ENCODE data around the gene GNPAT. TPM values are rescaled to one million over a fixed set of nuclear protein-coding genes. Genes with fewer than 3 reads are reported as not detected.

The GNPAT gene
- total and polyA plus RNA-seq, 4 donors = 14.7 to 32.0 (median 22.7) TPM

GRCh38 chr1:231236208-231236591, 4.8 kb upstream of the GNPAT start (continued):
- TF ChIP-seq GABPA (IDR thresholded peaks at IDR 0.05 in 1 of 2, conservative IDR thresholded peaks at IDR 0.05 in 1 of 2) = peak in 1 of 2 donors; percentile 28
- no peak for TF ChIP-seq FOXA1 (IDR thresholded peaks at IDR 0.05)
- no peak for TF ChIP-seq YY1 (IDR thresholded peaks at IDR 0.05)
- no peak for TF ChIP-seq TAF1 (conservative IDR thresholded peaks at IDR 0.05)
- TF ChIP-seq SP1 (IDR thresholded peaks at IDR 0.05) = peak; percentile 70

- Histone ChIP-seq H3K27me3 (ENCODE audit: control insufficient read depth in 4 of 4, insufficient read depth in 4 of 4, low read length in 3 of 4) (no peaks in the 10 kb centered on the region), H3K36me3 (ENCODE audit: control insufficient read depth in 4 of 4, insufficient read depth in 3 of 4, low read depth in 1 of 4, low read length in 3 of 4) (peaks cover 0 to 16% (median 2%) of the 10 kb centered on the region in 4 donors), H3K9ac (ENCODE audit: low read depth in 1 of 2, low read length in 2 of 2) (no peak overlapping the region), H3K27ac (ENCODE audit: low read depth in 1 of 2, low read length in 2 of 2) (peak overlapping the region; percentile 59 to 84), H3K9me3 (ENCODE audit: control insufficient read depth in 4 of 4, low read length in 3 of 4) (no peaks in the 10 kb centered on the region), H3K4me3 (ENCODE audit: low read depth in 1 of 3, low read length in 3 of 3) (no peak overlapping the region), H3K4me1 (ENCODE audit: control insufficient read depth in 4 of 4, insufficient read depth in 4 of 4, low read length in 3 of 4) (peaks cover 16 to 83% (median 76%) of the 10 kb centered on the region in 4 donors)
- TF ChIP-seq, protein P1, sequence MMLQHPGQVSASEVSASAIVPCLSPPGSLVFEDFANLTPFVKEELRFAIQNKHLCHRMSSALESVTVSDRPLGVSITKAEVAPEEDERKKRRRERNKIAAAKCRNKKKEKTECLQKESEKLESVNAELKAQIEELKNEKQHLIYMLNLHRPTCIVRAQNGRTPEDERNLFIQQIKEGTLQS (IDR thresholded peaks at IDR 0.05) = no peak
- TF ChIP-seq HNF4G (IDR thresholded peaks at IDR 0.05) = peak; percentile 4
- no peak for DNase-seq (ENCODE audit: low spot score)
- WGBS = 91% methylated on average over 9 of the region's 9 CpGs
Observed at GRCh38 chr1:231236938-231237337, 4.1 kb upstream of the GNPAT start.

DNA sequence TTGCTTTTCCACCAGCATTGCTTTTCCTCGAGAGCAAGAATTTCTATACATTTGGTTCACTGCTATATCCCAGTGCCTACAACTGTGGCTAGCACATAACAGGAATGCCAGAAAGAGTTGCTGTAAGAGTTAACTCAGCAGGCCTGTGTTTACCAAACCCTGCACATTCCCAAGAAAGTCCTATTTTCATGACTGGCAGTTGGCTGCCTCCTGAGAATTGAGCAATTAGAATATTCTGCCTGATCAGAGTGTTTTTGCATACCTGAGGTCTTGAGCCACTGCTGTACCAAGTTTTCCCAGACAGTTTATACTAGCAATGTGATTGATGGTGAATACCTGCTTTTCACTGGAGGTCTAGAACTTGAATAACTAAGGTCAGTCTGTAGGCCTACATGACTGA, 2.7 kb upstream of the GNPAT start:
- 93% methylated on average over 1 of the region's 1 CpG for WGBS
- H3K36me3 ChIP-seq (ENCODE audit: control insufficient read depth in 4 of 4, insufficient read depth in 3 of 4, low read depth in 1 of 4, low read length in 3 of 4) = peaks cover 0 to 16% (median 2%) of the 10 kb centered on the region in 4 donors
- no peak overlapping the region for H3K9ac ChIP-seq (ENCODE audit: low read depth in 1 of 2, low read length in 2 of 2)
- no peaks in the 10 kb centered on the region for H3K9me3 ChIP-seq (ENCODE audit: control insufficient read depth in 4 of 4, low read length in 3 of 4)
- H3K27ac ChIP-seq (ENCODE audit: low read depth in 1 of 2, low read length in 2 of 2) = no peak overlapping the region
- DNase-seq (ENCODE audit: low spot score) = no peak
- TF ChIP-seq RAD21 (IDR thresholded peaks at IDR 0.05) = no peak
- TF ChIP-seq HNF4G (IDR thresholded peaks at IDR 0.05) = no peak
- TF ChIP-seq RXRA (IDR thresholded peaks at IDR 0.05) = no peak
- TF ChIP-seq EGR1 (IDR thresholded peaks at IDR 0.05; ENCODE audit: low read depth in 2 of 2) = no peak
- TF ChIP-seq TAF1 (conservative IDR thresholded peaks at IDR 0.05) = no peak
- TF ChIP-seq, protein P2, sequence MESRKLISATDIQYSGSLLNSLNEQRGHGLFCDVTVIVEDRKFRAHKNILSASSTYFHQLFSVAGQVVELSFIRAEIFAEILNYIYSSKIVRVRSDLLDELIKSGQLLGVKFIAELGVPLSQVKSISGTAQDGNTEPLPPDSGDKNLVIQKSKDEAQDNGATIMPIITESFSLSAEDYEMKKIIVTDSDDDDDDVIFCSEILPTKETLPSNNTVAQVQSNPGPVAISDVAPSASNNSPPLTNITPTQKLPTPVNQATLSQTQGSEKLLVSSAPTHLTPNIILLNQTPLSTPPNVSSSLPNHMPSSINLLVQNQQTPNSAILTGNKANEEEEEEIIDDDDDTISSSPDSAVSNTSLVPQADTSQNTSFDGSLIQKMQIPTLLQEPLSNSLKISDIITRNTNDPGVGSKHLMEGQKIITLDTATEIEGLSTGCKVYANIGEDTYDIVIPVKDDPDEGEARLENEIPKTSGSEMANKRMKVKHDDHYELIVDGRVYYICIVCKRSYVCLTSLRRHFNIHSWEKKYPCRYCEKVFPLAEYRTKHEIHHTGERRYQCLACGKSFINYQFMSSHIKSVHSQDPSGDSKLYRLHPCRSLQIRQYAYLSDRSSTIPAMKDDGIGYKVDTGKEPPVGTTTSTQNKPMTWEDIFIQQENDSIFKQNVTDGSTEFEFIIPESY (IDR thresholded peaks at IDR 0.05) = no peak
- no peak overlapping the region for H3K4me3 ChIP-seq (ENCODE audit: low read depth in 1 of 3, low read length in 3 of 3)
- peaks cover 15 to 83% (median 77%) of the 10 kb centered on the region in 4 donors for H3K4me1 ChIP-seq (ENCODE audit: control insufficient read depth in 4 of 4, insufficient read depth in 4 of 4, low read length in 3 of 4)
- H3K27me3 ChIP-seq (ENCODE audit: control insufficient read depth in 4 of 4, insufficient read depth in 4 of 4, low read length in 3 of 4) = no peaks in the 10 kb centered on the region

DNA sequence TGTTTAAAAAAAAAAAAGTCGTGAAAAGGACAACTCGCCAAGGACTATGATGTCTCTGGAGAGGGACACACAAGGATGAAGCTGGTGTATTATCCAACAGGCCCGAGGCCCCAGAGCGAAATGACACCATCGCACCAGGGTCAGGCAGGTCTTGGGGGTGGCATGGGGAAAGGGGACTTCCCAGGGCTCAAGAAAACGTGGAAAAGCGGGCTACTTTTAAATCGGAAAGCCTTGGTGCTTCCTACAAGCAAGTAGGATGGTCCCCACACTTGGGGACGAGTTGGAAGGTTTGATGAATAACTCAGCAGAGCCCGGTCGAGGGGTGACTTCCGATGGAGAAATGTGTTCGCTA, 505 bp upstream of the GNPAT start:
- 1% methylated on average over 13 of the region's 13 CpGs for WGBS
- no peak for DNase-seq (ENCODE audit: low spot score)
- TF ChIP-seq EGR1 (IDR thresholded peaks at IDR 0.05; ENCODE audit: low read depth in 2 of 2) (no peak), HNF4G (IDR thresholded peaks at IDR 0.05) (no peak), RXRA (IDR thresholded peaks at IDR 0.05) (no peak), CTCF (IDR thresholded peaks at IDR 0.05; ENCODE audit: low read depth, low read length, missing input control) (no peak), RAD21 (IDR thresholded peaks at IDR 0.05) (no peak), HNF4A (conservative IDR thresholded peaks at IDR 0.05) (no peak), NR2F2 (IDR thresholded peaks at IDR 0.05) (no peak), JUND (IDR thresholded peaks at IDR 0.05) (no peak)
- Histone ChIP-seq H3K9ac (ENCODE audit: low read depth in 1 of 2, low read length in 2 of 2) (peak overlapping the region; percentile 51 to 93), H3K4me1 (ENCODE audit: control insufficient read depth in 4 of 4, insufficient read depth in 4 of 4, low read length in 3 of 4) (peaks cover 9 to 69% (median 61%) of the 10 kb centered on the region in 4 donors), H3K27ac (ENCODE audit: low read depth in 1 of 2, low read length in 2 of 2) (peak overlapping the region; percentile 67 to 73), H3K9me3 (ENCODE audit: control insufficient read depth in 4 of 4, low read length in 3 of 4) (no peaks in the 10 kb centered on the region), H3K27me3 (ENCODE audit: control insufficient read depth in 4 of 4, insufficient read depth in 4 of 4, low read length in 3 of 4) (no peaks in the 10 kb centered on the region), H3K36me3 (ENCODE audit: control insufficient read depth in 4 of 4, insufficient read depth in 3 of 4, low read depth in 1 of 4, low read length in 3 of 4) (peaks cover 0 to 16% (median 2%) of the 10 kb centered on the region in 4 donors), H3K4me3 (ENCODE audit: low read depth in 1 of 3, low read length in 3 of 3) (peak overlapping the region; percentile 57 to 96 (median 84))
